Fibroblast of skin of right quadriceps (primary cell): ENCODE results near the gene TMPRSS13.
"Not testable (repeated sequence)": the region's sequence is repeated elsewhere in the genome, so short reads cannot be mapped to it uniquely, and the experiment has no call there.

Experiments
- DNase-seq: peaks from one replicate; pipeline ENCODE4 v3.0.0-alpha.2; 2013

Gene TMPRSS13

GRCh38 chr11:117870103-117870952, 58.9 kb downstream of the TMPRSS13 start:
- DNase-seq = no peak

- DNase-seq = no peak
Observed at GRCh38 chr11:117869604-117870003, 59.6 kb downstream of the TMPRSS13 start.

GRCh38 chr11:117868815-117869561, 60.2 kb downstream of the TMPRSS13 start:
- no peak for DNase-seq

- DNase-seq = no peak
Observed at GRCh38 chr11:117868088-117868487, 61.1 kb downstream of the TMPRSS13 start.

- no peak for DNase-seq
Observed at GRCh38 chr11:117866526-117866925, 62.7 kb downstream of the TMPRSS13 start.

GRCh38 chr11:117865546-117865945, 63.7 kb downstream of the TMPRSS13 start:
- DNase-seq = not testable (repeated sequence)

- no peak for DNase-seq
Observed at GRCh38 chr11:117863383-117863782, 65.8 kb downstream of the TMPRSS13 start.

- no peak for DNase-seq
Observed at GRCh38 chr11:117862753-117863152, 66.4 kb downstream of the TMPRSS13 start.

GRCh38 chr11:117862019-117862725, 67.0 kb downstream of the TMPRSS13 start:
- DNase-seq = no peak

- DNase-seq = no peak
Observed at GRCh38 chr11:117861151-117862018, 67.8 kb downstream of the TMPRSS13 start.

- DNase-seq = no peak
Observed at GRCh38 chr11:117860139-117860538, 69.1 kb downstream of the TMPRSS13 start.

GRCh38 chr11:117859488-117860112, 69.6 kb downstream of the TMPRSS13 start:
- no peak for DNase-seq

- DNase-seq = no peak
Observed at GRCh38 chr11:117859061-117859460, 70.1 kb downstream of the TMPRSS13 start.

- no peak for DNase-seq
Observed at GRCh38 chr11:117857734-117858414, 71.3 kb downstream of the TMPRSS13 start.

- DNase-seq = no peak
Observed at GRCh38 chr11:117855912-117856651, 73.1 kb downstream of the TMPRSS13 start.

GRCh38 chr11:117855186-117855845, 73.9 kb downstream of the TMPRSS13 start:
- no peak for DNase-seq

- no peak for DNase-seq
Observed at GRCh38 chr11:117852309-117852708, 76.9 kb downstream of the TMPRSS13 start.

- no peak for DNase-seq
Observed at GRCh38 chr11:117851852-117852251, 77.3 kb downstream of the TMPRSS13 start.

GRCh38 chr11:117851106-117851505, 78.1 kb downstream of the TMPRSS13 start:
- DNase-seq = peak; percentile 76
